ENCODE measurements around the gene NAV2.

GRCh38 chr11:20129665-20130064 lies 417.0 kb downstream of the NAV2 start:
- TF ChIP-seq CTCF (IDR thresholded peaks at IDR 0.05), result no peak
- TF ChIP-seq POLR2A (IDR thresholded peaks at IDR 0.05), result no peak

Data from testis (tissue), 2 donors.